HG03039 (cell line): ENCODE data around the gene CDH5.

ENCODE experiments used
- ATAC-seq: cut with Tn5 transposase; IDR thresholded peaks from one replicate; pipeline ENCODE4 v1.9.1; 2021; ENCODE audit warnings: mild to moderate bottlenecking, moderate library complexity; ENCODE audit not compliant: unreplicated experiment

Gene CDH5

DNA sequence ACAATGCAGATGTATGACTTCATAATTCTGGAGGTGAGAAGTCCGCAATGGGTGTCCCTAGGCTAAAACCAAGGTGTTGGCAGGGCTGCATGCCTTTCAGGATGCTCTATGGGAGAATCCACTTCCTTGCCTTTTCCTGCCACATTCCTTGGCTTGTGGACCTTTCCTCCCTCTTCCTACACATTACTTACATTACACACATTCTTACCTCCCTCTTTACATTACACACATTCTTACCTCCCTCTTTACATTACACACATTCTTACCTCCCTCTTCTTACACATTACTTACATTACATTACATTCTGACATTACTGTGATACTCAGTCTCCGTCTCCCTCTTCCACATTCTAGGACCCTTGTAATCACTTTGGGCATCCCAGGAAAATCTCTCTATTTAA, 14.2 kb upstream of the CDH5 start:
- ATAC-seq = no peak

DNA sequence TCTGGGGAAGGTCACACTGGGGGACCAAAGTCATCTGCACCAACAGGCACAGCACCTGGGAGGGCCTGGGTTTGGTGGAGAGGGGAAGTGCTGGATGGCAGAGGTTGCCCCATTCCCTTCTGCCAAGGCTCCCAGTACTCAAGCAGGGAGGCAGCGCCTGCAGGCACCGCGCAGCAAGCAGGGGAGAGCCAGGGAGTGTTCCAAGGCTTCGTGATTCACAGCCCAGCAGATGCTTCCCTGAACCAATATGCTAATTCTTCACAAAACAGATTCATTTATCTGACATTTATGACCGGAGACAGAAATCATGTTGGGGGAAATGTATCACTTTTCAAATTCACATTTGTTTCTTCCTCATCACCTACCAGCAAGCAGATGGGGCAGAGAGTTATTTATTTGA, 13.4 kb upstream of the CDH5 start:
- no peak for ATAC-seq

DNA sequence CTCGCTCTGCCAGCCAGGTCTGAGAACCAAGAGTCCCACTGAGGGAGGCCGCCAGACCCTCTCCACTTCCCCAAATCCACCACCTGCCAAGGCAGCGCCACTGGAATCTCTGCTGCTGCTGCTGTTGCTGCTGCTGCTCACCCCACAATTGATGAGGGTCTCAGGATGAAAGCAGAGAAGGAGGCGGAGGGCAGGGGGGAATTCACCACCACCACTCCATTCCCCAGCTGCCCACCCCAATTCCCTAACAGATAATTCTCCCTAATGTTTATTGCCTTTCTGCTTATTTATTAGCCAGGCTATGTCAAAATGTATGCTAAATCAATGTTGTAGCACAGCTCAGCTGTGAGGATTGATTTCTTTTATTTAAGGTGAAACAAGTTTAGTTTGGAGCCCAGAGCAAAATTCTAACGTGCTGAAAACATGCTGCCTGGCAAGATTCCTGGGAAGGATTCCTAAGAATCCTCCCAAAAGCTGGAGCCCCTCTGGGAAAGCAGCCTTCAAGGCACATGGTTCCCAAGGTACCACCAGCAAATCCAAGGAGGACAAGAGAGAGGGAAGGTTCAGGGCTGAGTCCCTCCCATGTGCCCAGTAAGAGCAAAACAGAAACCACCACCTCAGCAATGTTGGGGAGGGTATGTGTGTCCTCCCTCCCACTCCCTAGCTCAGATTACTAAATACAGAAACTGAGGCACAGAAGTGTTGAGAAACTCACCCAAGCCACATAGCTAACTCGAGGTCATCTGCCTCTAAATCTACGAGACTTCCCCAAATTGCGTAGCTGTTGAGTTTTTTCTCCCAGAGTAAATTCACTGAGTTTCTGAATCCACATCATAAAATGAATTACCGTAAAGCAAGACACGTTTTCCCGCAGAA, 12.2 kb upstream of the CDH5 start:
- ATAC-seq = no peak

DNA sequence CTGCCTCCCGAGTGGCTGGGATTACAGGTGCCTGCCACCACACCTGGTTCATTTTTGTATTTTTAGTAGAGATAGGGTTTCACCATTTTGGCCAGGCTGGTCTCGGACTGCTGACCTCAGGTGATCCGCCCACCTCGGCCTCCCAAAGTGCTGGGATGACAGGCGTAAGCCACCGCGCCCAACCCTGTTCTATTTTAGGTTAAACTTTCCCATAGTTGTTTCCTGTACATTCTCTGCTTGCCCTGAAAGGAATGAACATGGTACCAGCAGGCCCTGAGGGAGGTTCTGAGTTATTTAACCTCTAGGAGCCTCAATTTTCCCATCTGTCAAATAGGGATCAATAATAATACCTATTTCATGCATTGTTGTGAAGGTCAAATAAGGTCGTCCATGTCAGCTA, 11.0 kb upstream of the CDH5 start:
- no peak for ATAC-seq

DNA sequence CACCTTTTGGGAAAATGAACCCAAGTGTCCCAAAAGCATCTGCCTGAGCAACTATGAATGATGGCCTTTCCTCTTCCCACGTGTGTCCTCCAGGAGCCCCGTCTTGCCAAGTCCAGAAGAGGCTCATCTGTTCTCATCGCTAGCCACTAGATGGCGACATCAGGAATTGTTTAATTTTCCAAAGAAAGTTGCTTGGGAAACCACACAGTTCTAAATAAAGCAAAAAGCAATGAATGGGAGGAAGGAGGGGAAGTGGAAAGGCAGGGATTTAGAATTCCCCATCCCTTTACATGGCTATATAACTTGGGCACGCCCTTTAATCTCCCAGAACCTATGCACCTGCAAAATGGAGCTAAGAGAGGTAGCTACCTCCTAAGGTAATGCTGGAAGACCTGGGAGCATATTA, 9.0 kb upstream of the CDH5 start:
- no peak for ATAC-seq

DNA sequence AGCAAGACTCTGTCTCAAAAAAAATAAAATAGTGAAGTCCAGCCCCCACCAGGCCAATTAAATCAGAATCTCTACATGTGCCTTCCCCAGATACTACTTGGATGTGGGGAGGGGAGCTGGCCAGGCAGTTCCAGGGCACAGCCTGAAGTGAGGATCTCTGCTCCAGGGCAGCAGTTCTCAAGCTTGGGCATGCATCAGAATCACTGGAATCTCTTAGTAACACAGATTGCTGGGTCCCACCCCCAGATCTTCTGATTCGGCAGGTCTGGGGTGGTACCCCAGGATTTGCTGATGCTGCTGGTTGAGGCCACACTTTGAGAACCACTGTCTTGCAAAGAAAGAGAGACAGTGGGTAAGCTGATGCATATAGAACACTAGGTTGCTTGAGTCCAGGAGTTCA, 8.3 kb upstream of the CDH5 start:
- ATAC-seq = no peak

DNA sequence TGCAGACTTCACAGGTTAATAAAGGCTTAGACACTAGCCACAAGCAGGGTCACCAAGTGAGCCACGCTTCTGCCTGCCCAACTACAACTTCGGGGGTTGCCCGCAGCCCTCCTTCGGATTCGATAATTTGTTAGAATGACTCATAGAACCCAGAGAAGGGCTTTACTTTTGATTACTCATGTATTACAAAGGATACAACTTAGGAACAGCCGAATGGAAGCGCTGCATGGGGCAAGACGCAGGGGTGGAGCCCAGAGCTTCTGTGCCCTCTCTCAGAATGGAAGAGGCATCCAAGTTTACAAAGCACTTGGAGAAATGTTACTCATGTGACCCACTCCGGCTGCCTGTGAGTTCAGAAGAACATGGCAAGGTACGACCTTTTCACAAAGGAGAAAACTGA, 7.5 kb upstream of the CDH5 start:
- no peak for ATAC-seq

DNA sequence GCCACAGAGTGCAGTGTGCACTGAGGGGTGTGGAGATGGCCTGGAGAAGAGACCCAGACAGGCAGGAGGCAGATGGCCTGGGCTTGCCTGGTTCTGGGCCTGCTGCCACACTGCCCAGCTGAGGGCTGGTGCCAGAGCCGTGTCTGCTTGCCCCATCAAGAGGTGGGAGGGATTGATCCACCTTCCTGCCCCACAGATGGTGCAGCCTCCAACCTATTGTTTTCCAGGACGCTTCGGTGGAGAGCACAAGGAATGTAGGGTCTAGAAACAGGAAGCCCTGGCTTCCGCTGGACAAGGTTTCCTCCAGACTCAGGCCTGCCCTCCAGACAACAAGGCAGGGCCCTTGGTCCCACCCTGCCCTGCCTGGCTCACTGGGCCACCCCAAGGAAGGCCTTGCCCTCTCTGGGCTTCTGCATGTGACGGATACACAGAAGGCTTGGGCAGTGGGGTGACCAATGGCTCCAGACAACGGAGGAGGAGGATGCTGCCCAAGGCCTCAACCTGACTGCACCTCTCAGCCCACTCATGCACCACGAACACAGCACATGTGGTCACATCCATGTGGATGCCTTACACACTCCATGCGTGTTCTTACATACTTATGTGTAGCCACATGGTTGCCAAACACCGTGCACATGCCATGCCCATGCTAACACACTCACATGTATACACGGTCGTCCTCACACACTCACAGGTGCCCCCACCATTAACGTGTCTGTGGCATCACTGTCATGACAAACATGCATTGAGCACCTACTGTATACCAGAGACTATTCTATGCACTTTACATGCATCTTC, 6.5 kb upstream of the CDH5 start:
- no peak for ATAC-seq

DNA sequence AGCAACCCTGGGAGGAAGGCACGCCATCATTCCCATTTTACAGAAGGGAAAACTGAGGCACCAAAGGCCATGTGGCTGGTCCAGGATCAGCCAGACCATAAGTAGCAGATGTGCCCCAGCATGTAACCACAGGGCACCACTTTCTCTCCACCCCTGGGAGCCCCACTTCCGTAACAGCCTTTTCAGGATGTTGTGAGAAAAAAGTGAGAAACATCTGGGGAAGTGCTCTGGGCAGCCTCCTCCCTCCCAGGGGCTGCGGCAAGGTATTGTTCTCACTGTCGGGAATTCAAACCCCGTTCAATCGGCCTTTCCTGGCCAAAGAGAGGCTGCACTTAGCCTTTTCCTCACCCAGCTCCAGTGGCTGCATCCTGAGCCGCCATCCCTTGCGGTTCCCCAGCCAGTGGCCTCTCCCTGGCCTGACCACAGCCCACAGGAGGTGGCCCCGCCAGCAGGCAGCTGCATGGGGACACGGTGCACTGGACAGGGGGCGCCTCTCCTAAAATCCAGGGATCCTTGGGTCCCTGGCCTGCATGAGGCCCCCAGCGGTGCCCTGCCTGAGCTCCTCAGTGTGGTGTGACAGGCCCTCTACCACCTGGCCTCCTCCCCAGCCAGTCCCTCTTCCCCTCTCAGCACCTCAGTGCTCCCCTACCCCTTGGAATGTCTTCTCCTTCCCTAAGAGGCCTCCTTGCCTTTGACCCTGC, 5.7 kb upstream of the CDH5 start:
- no peak for ATAC-seq

DNA sequence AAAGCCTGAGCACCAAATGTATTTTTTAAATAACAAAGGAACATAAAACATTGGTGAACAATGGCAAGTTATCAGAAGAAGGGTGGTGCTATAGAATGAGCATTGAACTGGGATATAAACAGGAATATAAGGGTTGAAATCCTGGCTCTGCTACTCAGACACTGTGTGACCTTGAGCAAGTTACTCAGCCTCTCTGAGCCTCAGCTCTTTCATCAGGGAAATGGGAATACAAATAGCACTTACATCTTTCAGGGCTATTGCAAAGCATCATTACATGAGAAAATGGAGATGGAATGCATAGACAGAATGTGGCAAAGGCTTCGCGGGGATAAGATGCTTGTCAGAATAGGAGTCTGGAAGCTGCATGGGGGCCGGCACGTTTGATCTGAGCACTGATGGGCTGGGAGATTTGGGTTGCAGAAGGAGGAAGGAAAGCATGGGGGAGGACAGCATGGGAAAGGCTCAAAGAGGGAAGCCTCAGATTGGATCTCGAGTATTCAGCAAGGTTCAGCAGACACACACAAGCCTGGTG, 4.8 kb upstream of the CDH5 start:
- ATAC-seq = no peak

DNA sequence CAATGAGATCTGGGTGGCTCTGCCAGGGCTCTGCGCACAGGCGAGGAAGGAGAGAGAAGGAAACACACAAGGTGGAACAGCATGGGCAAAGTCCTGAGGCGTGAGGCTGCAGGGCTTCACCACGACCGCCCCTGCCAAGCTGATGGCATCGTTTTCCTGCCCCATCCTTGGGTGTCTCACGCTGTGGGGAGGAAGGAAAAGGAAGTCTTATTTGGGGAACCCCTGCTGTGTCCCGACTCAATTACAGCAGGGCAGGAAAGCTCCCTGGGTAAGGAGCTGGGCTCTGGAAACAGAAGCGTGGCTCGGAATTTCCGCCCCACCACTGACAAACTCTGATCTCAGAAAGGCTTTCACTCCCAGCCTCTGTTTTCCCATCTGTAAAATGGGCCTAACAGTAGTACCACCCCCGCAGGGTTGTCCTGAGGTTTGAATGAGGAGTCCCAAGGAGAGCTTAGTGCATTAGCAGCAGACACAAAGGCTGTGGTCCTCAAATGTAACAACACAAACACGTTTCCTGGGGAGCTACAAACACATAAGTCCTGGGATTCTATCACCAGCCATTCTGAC, 3.2 kb upstream of the CDH5 start:
- ATAC-seq = no peak

DNA sequence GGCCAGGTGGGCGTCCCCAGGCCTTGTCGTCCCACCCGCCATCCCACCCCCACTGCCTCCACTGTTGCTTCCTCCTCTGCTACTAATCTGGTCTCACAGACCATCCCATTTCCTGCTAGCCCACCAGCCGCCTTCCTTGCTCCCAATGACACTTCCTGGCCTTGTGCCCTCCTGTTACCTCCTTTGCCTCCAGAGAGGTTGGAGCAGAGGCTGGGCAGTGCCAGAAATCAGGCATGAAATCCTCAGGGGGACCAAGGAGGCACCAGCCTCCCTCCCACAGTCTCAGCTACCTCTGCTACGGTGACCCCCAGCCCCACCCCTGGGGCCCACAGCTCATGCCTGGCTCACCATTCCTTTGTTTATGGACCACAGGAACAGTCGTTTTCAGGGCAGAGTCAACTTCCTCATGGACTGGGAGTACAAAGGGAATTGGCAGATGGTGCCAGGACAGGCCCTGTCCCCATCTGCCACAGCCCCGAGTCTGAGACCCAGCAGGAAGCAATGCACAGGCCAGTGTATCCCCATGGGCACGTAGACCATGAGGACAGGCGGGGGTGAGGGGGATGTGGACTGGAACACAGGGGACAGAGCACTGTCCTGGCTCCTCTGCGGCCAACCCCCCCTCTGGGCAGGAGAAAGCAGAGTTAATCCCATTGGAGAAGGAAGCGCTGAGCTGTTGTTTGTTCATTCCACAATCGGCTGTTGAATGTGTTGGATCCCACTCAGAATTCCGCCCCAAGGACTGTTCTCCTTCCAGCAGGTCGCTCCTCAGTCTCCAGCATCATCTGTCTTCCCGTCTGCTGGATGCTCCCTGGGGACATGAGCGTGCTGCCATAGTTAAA, 2.2 kb upstream of the CDH5 start:
- ATAC-seq = no peak

DNA sequence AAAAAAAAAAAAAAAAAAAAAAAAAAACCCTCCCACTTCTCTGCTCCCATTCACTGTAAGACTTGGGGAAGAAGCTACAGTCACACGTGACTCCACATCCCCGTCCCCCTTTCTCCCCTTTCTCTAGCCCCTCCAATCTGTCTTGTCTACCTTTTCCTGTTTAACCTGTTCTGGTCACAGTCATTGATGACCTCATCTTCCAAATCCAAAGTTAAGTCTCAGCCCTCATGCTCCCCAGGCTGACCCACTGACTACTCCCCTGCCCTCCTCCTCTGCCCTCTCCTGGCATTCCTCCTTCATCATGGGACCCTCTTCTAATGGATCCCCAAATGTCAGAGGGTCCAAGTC, 1.6 kb upstream of the CDH5 start:
- ATAC-seq = no peak

DNA sequence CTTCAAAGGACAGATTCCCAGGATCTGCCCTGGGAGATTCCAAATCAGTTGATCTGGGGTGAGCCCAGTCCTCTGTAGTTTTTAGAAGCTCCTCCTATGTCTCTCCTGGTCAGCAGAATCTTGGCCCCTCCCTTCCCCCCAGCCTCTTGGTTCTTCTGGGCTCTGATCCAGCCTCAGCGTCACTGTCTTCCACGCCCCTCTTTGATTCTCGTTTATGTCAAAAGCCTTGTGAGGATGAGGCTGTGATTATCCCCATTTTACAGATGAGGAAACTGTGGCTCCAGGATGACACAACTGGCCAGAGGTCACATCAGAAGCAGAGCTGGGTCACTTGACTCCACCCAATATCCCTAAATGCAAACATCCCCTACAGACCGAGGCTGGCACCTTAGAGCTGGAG, 840 bp upstream of the CDH5 start:
- no peak for ATAC-seq

DNA sequence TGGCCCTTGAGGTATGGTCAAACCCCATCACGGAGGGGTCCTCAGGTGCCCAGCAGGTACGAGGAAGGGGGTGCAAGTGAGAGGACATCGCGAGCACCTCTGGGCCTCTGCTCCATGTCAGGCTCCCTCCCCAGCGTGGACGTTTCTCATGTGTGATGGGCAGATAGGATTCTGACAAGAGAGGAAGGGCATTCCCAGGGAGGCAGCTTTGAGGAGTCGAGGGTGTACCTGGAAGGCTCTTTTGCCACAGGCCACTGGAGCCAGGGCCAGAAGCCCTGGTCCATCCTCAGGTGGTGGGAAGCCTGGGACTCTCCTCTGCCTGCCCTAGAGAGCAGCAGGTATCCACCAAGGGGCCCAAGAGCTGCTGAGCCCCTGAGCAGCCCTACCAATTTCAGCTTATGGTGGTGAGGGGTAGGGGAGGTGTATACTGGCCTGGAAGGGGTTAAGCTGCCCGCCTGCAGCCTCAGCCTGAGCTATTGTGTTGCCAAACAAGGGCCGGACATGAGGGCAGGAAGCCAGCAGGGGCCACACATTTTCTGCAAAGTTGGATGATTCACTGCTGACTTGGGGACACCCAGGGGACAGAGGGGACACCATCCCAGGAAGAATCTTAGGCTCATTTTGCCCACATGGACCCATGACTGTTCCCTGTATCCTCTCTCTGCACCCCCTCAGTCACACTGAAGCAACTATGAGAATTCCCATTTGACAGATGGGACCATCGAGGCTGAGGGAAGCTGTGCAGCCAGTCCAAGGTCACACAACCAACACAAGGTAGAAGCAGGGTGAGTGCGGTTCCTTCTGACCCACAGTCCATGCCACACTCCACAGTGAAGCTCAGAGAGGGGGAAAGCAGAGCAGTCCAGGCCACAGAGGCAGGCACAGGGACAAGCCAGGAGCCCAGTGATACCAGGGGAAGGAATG, 1.7 kb downstream of the CDH5 start:
- ATAC-seq = no peak

DNA sequence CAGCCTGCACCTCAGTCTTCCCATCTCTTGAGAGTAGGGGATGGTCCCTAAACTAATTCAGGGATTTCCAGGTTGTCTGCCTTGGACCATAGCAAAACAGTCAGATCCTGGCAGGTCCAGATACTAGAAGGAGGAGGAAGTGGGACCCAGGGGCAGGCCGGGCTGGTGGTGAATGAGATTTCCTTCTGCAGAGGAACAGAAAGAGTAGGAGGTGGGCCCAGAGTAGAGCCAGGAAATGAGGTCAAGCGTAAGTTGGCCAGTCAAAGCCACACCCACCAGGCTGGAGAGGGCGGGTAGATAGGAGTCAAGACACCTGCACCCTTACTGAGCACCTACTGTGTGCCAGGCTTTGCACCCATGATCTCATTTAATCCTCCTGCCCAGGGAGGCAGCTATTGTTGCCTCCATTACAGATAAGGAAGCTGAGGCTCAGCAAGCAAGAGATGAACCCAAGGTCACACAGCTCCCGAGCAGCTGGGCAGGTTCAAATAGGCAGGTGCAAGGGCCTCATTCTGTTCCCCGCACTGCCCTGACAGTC, 2.6 kb downstream of the CDH5 start:
- ATAC-seq = no peak

DNA sequence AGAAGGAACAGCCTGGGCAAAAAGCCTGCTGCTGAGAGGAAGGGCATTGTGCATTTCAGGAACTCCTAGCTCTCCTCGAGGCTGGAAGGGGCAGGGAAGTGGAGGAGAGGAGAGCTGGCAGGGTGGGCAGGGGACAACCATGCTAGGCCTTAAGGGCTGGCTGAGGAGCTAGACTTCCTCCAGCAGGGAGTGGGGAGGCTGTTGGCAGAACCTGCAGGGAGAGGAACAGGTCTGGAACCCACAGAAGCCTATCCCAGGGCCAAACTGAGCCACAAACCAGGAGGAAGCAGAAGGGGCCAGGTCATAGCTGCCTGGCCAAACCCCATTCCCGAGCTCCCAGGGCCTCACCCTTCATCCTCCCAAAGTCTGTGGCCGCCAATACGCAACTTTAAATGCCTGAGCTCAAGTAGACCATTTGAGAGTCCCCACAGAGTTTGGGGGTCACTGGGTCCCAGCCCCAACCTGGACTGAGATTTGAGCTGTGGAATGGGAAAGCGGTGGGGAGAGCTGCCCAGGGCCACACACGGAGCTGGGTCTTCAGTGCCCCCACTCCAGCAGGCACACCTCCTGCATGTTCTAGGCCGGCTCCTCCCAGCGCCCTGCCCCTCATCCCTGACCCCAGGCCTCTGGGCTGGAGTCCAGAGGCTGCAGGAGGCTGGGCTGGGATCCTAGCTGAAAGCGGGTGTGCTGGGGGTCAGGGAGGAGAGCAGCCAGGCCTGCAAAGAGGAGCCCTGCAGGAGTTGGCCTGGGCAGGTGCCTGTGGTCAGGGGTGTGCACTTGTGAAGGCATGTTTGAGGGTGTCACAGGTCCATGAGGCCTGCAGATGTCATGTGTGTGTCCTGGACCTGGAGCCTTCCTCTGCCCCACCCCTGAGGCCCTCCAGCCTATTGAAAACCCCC, 4.5 kb downstream of the CDH5 start:
- no peak for ATAC-seq
